Panc1 (cell line): ENCODE data around the gene RIGI.

Experiments
- POLR2AphosphoS5 ChIP-seq: IDR thresholded peaks from 2 replicates; pipeline ENCODE4 v1.6.1; 2012; ENCODE audit warnings: mild to moderate bottlenecking, low read depth, low read length, moderate library complexity
- TF ChIP-seq, protein P1 (sequence below): fragments of 450-650 bp; IDR thresholded peaks from 2 replicates; pipeline ENCODE4 v1.5.1; 2017; ENCODE audit warnings: mild to moderate bottlenecking

GRCh38 chr9:32558408-32558934 lies 32.5 kb upstream of the RIGI start:
- TF ChIP-seq, protein P1, sequence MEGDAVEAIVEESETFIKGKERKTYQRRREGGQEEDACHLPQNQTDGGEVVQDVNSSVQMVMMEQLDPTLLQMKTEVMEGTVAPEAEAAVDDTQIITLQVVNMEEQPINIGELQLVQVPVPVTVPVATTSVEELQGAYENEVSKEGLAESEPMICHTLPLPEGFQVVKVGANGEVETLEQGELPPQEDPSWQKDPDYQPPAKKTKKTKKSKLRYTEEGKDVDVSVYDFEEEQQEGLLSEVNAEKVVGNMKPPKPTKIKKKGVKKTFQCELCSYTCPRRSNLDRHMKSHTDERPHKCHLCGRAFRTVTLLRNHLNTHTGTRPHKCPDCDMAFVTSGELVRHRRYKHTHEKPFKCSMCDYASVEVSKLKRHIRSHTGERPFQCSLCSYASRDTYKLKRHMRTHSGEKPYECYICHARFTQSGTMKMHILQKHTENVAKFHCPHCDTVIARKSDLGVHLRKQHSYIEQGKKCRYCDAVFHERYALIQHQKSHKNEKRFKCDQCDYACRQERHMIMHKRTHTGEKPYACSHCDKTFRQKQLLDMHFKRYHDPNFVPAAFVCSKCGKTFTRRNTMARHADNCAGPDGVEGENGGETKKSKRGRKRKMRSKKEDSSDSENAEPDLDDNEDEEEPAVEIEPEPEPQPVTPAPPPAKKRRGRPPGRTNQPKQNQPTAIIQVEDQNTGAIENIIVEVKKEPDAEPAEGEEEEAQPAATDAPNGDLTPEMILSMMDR = no peak
- no peak for TF ChIP-seq POLR2AphosphoS5
